HL-60/S4 treated with phorbol 12-myristate 13-acetate at 8.2 ng/mL for 4 days and 3 days (cell line): Measurements from ENCODE around the gene ADNP2.

Experiments
- in situ Hi-C: fragments of 300-500 bp; cut with MboI; formaldehyde crosslinking; loops from 2 replicates; pipeline ENCODE4 v1.15.0; 2022; ENCODE audit warnings: low sequenced_read_pairs

ADNP2 gene

GRCh38 chr18:80105369-80106167 is 3.5 kb upstream of the ADNP2 start:
- in situ Hi-C loops: no loop called here

- in situ Hi-C loops: no loop called here
Observed at GRCh38 chr18:80106482-80107051, 2.5 kb upstream of the ADNP2 start.

GRCh38 chr18:80107426-80107825 is 1.6 kb upstream of the ADNP2 start:
- in situ Hi-C loops: no loop called here

GRCh38 chr18:80108121-80108536 is 933 bp upstream of the ADNP2 start:
- in situ Hi-C loops: no loop called here

- in situ Hi-C loops: no loop called here
Observed at GRCh38 chr18:80109676-80110078, 615 bp downstream of the ADNP2 start.

GRCh38 chr18:80112624-80113248 is 3.7 kb downstream of the ADNP2 start:
- in situ Hi-C loops: no loop called here

- in situ Hi-C loops: no loop called here
Observed at GRCh38 chr18:80115035-80115434, 6.0 kb downstream of the ADNP2 start.

GRCh38 chr18:80119111-80119510 is 10.0 kb downstream of the ADNP2 start:
- in situ Hi-C loops: no loop called here

GRCh38 chr18:80120932-80121331 is 11.9 kb downstream of the ADNP2 start:
- in situ Hi-C loops: no loop called here

GRCh38 chr18:80124131-80124530 is 15.1 kb downstream of the ADNP2 start:
- in situ Hi-C loops: no loop called here

- in situ Hi-C loops: no loop called here
Observed at GRCh38 chr18:80126797-80127196, 17.7 kb downstream of the ADNP2 start.

- in situ Hi-C loops: no loop called here
Observed at GRCh38 chr18:80127635-80128034, 18.6 kb downstream of the ADNP2 start.

GRCh38 chr18:80129672-80130367 is 20.8 kb downstream of the ADNP2 start:
- in situ Hi-C loops: no loop called here

GRCh38 chr18:80130555-80130954 is 21.5 kb downstream of the ADNP2 start:
- in situ Hi-C loops: no loop called here

GRCh38 chr18:80132180-80132812 is 23.2 kb downstream of the ADNP2 start:
- in situ Hi-C loops: no loop called here

- in situ Hi-C loops: no loop called here
Observed at GRCh38 chr18:80133124-80133523, 24.1 kb downstream of the ADNP2 start.

GRCh38 chr18:80135136-80135535 is 26.1 kb downstream of the ADNP2 start:
- in situ Hi-C loops: no loop called here

GRCh38 chr18:80136679-80137078 is 27.6 kb downstream of the ADNP2 start:
- in situ Hi-C loops: no loop called here

GRCh38 chr18:80137137-80137536 is 28.1 kb downstream of the ADNP2 start:
- in situ Hi-C loops: no loop called here

GRCh38 chr18:80137976-80138375 is 28.9 kb downstream of the ADNP2 start:
- in situ Hi-C loops: no loop called here

- in situ Hi-C loops: no loop called here
Observed at GRCh38 chr18:80140455-80140985, 31.5 kb downstream of the ADNP2 start.
